ENCODE data around the gene TNFRSF1B.

Gene TNFRSF1B

DNA sequence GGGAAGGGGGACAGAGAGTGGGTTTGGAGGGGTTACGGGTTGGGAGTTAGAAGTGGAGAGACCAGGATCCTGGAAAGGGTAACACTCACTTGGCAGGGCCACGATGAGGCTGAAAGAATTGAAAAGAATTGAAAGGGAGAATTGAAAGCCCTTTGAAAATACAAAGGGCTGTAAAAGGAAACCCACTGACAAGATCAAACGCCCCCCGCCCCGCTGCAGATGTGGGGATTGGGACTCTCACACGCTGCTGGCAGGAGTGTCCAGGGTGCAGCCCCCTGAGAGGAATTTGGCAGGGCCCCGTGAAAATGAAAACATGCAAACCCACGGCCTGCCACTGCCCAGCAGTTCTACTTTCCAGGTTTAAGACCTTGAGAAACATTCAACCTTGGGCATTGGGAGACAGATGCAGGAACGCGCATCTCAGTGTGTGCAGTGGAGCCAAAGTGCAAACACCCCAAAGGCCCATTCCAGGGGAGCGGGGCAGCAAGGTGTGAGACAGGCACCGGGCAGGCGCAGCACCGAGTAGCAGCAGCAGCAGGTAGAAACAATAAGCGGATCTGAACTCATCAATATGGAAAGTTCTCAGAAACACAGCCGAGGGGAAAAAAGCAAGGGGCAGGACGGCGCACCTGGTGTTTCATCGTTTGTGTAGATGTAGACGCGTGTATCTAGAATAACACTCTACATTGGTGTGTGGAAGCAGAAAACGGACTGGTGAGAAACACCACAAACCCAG is 8.3 kb upstream of the TNFRSF1B start:
- DNase-seq (ENCODE audit: low spot score) = no peak

DNA sequence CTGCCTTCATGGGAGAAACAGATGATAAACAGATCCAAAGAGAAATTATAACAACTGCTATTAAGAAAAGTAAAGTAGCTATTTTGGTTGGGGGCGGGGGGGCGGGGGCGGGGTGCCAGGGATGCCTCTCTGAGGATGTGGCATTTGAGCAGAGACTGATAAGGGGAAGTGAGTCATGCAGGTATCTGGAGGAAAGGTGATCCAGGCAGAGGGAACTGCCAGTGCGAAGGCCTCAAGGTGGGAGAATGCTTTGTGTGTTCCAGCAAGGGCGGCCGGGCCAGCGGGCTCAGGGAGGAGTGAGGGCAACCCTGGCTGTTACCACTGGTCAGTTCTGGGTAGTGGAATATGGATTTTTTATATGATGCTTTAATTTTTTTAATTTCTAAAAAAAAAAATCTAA is 7.0 kb upstream of the TNFRSF1B start:
- no peak for DNase-seq (ENCODE audit: low spot score)

GRCh38 chr1:12161324-12161661 is 5.5 kb upstream of the TNFRSF1B start:
- DNase-seq (ENCODE audit: low spot score) = no peak

DNA sequence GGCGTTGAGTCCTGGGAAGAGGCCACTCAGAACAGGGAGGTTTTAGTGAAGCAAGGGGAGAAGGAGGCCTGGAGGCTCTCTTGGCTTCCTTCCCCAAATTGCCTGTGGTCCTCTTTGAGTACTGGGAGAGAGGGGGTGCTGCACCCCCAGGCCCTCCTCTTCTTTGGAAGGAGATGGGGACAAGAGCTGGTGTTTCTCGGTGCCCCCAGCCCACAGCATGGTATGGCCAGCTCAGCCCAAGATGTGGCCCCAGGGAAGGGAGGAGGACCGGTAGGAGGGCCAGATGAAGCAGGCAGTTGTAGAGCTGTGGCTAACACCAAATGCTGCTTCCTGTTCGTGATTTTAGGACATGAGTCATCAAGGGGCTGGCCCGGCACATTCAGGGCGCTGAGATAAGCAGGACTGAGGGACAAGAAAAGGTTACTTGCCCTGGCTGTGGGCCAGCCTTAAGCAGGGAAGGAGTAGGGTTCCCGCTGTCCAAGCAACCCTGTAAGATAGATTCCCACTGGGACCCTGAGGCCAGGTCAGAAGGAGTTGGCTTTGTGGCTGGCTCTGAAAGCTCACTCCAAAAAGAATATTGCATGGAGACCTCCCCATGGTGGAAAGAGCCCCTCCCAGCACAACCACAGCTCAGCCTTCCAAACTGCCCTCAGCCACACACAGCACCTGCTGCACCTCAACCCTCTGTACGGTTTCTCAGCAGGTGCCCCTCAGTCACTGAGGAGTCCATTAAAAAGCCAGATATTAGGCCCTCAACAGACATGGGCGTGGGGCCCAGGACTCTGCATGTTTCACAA is 4.9 kb upstream of the TNFRSF1B start:
- peak; percentile 70 for DNase-seq (ENCODE audit: low spot score)

- DNase-seq (ENCODE audit: low spot score) = no peak
Observed at GRCh38 chr1:12162459-12163137, 4.2 kb upstream of the TNFRSF1B start.

DNA sequence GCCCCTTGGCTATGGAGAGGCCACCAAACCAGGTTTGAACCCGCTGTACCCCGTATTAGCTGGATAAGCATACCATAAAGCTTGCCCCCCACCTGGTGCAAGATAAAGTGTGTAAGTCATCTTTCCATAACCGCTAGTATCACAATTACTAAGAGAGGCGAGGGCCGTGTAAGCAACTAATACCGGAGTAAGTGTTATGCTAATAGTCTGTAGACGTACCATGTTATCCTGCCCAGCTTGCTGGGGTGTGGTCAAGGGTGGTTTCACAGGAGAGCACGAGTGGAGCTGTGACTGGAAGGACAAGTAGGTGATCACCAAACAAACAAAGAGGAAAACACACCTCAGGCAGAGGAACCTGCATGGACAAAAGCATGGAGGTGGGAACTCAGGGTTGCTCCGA is 3.6 kb upstream of the TNFRSF1B start:
- no peak for DNase-seq (ENCODE audit: low spot score)

- no peak for DNase-seq (ENCODE audit: low spot score)
Observed at GRCh38 chr1:12164210-12164609, 2.6 kb upstream of the TNFRSF1B start.

DNA sequence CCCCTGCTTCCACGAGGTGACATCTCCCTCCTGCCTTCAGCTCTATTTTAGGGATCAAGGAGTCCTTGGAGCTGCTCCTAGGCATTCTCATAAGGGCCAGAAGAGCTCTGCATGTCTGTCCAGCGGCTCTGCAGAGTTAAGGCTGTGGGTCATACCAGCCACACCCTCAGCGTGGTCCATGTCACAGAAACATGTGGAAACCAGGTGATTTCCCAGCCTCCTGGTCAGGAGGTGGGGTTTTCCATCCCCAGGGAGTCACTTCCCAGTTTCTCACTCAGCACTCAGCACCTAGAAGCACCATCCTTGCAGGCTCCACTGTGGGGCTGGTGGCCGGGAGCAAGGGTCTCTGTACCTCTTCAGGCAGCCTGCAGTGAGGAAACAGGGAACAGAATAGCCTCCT is 1.4 kb upstream of the TNFRSF1B start:
- no peak for DNase-seq (ENCODE audit: low spot score)

GRCh38 chr1:12167493-12168429 is 970 bp downstream of the TNFRSF1B start:
- DNase-seq (ENCODE audit: low spot score) = peak; percentile 51

DNA sequence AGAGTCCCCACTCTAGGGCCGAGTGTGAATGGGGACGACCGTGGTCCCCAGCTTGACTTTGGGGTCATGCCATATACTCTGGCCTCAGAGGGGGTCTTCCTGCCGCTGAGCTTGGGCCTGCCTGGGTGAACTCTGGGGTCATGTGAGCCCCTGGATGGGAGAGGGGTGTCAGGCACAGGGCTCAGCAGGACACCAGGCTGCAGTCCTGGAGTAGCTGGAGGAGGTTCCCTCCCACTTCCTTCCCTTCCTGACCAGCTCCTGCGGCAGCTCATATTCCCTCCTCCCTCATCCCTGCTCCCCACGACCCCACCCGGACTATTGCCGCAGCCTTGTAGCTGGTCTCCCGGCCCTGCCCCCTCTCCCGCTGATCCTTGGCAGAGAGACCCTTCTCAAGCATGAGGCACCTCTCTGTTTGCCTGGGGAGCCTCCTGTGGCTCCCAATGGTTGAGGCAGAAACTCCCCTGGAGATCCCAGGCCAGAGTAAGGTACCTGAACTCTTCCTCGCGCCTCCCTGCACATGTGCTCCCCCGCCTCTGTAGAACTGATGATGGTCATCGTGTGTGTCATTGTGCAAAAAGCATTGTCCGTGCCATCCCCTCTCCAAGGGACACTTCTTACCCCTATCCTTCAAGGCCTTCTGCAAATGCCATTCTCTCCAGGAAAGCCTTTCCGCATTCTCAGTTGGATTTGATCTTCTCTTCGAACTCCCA is 1.8 kb downstream of the TNFRSF1B start:
- no peak for DNase-seq (ENCODE audit: low spot score)

GRCh38 chr1:12169442-12170135 is 2.8 kb downstream of the TNFRSF1B start:
- no peak for DNase-seq (ENCODE audit: low spot score)

- no peak for DNase-seq (ENCODE audit: low spot score)
Observed at GRCh38 chr1:12170263-12170671, 3.5 kb downstream of the TNFRSF1B start.

DNA sequence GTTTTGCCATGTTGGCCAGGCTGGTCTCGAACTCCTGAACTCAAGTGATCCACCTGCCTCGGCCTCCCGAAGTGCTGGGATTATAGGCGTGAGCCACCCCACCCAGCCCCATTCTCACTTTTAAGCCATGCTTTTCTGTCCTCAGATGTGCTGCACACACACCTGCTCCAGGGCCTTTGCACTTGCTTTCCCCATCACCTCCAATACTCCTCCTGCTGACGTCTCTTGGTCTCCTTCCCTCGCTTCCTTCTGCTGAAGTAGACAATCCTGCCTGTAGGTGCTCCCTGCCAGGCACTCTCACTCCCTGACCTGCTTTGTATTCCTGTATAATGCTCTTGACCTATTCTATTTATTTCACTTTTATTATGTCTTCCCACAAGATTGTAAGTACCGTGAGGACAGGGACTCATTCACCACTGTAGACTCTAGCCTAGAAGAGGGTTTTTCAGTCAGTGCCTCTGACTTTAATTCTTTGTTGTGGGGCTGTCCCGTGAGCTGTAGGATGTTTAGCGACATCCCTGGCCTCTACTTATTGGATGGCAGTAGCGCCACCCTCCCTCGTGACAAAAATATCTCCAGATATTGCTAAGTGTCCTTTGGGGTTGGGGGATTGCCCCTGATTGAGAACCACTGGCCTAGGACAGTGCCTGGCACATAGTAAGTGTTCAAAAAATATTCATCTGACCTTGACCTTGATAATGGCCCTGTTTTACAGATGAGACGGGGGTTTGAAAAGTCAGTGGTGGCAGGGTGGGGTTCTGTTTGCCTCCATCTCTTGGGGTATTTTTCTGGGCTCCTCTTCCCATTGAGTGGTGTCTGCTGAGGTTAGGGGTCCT is 4.6 kb downstream of the TNFRSF1B start:
- no peak for DNase-seq (ENCODE audit: low spot score)

- no peak for DNase-seq (ENCODE audit: low spot score)
Observed at GRCh38 chr1:12172042-12172851, 5.5 kb downstream of the TNFRSF1B start.

- DNase-seq (ENCODE audit: low spot score) = no peak
Observed at GRCh38 chr1:12173041-12173509, 6.3 kb downstream of the TNFRSF1B start.

GRCh38 chr1:12173631-12174121 is 6.9 kb downstream of the TNFRSF1B start:
- DNase-seq (ENCODE audit: low spot score) = peak; percentile 50

DNA sequence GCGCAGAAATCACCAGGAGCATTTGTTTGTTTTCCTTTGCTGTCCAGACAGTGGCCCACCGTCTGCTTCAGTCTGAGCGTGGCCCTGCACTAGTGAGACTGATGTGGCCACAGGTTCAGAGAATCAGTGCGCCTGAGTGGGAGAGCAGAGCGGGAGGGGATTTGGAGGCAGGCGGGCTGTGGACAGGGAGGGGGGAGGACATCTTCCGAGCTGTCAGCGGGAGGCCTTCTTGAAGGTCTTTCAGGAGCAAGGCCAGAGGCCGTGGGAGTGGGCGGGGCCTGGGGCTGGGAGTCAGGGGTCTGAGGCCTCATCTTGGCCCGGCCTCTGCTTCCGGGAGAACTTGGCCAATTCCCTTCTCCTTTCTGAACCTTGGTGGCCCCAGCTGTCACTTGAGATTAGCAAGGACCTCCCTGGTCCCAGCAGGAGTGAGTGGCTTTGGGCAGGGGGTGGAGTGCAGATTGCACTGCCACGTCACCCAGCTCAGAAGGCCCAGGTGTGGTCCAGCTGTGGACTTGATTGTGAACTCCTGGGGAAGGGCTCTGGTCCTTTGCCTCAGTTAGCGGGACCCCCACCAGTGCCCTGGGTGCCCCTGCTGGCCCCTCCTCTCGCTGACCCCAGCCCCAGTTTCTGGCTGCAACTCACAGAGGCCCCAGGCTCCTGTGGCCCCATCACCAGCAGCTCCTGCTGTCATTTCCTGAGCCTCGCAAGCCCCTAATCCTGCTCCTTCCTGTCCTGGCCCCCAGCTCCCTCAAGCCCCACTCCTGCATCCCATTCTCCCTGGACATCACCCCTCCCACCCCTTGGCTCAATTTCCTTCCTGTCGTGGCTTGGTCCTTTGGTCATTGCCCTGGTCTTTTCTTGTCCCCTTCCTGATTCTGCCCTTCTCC is 8.4 kb downstream of the TNFRSF1B start:
- DNase-seq (ENCODE audit: low spot score) = no peak

Measured in NAMALWA (cell line).